ENCODE measurements around the gene PLEKHA6.

GRCh38 chr1:204338997-204339396 lies 20.7 kb downstream of the PLEKHA6 start:
- TF ChIP-seq CTCF (IDR thresholded peaks at IDR 0.05), result no peak
- no peak for TF ChIP-seq EZH2 (IDR thresholded peaks at IDR 0.05; ENCODE audit: borderline replicate concordance, insufficient read depth, low read depth, low read length, poor library complexity, severe bottlenecking)
